T47D (cell line): ENCODE results near the gene ZFP36.
A peak's percentile ranks its signal among the peaks of the same experiment; 100 is the strongest.

Experiments
- DNase-seq, 2 experiments: peaks; one replicate each; pipeline versions ENCODE4 v3.0.0 to v3.0.0-alpha.2; 2011 to 2012; ENCODE audit warnings: low read depth in 1 of 2, low spot score in 1 of 2
- JUND ChIP-seq: IDR thresholded peaks from 2 replicates; pipeline ENCODE4 v1.6.1; 2012; ENCODE audit warnings: low read depth
- in situ Hi-C: cut with HindIII; loops from 2 replicates; pipeline ENCODE4 v1.10.0; 2016; ENCODE audit warnings: low sequenced_read_pairs, low pct_unique_long_range_greater_than_20kb

Gene ZFP36

GRCh38 chr19:39389631-39390414, 16.8 kb upstream of the ZFP36 start:
- DNase-seq: no peak
- in situ Hi-C loops: no loop called here
- no peak for TF ChIP-seq JUND

GRCh38 chr19:39390451-39390750, 16.2 kb upstream of the ZFP36 start:
- TF ChIP-seq JUND: no peak
- in situ Hi-C loops: no loop called here
- DNase-seq: peak; percentile 55 to 83

DNA sequence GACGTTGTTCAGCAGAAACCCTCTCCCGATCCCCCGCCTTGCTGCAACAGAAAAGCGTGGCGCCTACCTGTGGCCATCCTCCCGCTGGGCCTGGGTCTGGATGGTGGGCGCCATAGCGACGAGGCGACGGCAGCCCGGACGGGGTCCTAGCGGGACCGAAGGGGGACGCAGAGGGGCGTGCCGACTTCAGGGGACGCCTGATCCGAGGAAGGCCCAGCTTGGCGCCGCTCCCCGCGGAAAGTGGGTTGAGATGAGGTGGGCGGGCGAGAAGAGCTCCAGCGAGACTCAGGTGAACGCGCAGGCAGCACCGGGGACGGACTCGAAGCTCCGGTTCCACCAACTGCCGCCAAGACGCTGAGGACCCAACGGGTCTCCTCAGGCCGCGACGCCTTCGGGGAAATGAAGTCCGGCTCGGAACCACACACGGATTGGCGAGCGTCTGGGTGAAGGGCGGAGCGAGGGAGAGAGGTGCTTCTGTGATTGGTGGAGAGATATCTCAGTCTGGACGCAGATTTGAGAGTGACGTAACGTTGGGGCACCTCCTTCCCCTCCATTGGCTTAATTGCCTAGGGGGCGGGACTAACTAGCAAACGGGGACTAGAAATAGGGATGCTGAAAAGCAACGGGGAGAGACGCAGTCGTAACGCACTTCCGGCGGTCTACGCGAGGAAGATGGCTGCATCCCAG, 15.8 kb upstream of the ZFP36 start, which contains the start of the genes MED29 and PAF1:
TSS of gene MED29 (plus strand) at position 628 of the 687 bp plus-strand sequence. CDS start at position 673, 45 bp downstream.
TSS of gene PAF1 (minus strand) at position 356 of the 687 bp plus-strand sequence. CDS start at position 114, 242 bp downstream.
- DNase-seq: peak; percentile 93 to 99
- in situ Hi-C loops: no loop called here
- TF ChIP-seq JUND: no peak

DNA sequence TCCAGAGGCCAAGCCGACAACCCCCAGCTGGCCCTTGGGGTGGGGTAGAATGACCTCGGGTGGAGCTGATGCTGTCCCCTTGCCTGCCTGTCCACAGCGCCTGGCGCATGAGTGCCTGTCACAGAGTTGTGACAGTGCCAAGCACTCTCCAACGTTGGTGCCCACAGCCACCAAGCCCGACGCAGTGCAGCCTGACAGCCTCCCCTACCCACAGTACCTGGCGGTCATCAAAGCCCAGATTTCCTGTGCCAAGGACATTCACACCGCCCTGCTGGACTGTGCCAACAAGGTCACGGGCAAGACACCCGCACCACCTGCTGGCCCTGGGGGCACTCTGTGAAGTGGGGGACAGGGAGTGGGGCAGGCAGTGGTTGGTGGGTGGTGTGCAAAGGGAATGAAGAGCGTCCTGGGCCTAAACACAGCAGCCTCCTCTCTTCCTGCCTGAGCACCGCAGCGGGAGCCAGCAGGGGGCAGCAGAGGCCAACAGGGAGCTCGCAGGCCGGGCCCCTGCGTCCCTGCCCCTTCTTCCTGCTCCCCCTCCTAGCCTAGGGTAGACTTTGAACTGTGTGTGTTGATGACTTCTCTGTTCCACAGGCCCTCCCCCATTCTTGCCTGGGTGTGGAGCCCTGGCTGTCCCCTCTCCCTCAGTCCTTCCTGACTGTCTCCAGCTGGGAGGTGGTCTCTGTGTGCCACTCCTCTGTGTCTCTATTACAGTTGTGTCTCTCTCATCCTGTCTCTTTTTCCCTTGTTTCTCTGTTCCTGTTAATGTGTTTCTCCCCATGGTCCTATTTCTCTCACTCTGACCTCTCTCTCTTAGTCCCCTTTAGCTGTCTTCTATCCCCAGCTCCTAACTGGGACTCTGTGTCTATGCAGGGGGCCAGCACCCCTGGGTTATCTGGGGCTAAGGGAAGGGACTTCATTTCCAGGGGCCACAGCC, 9.0 kb upstream of the ZFP36 start:
- in situ Hi-C loops: no loop called here
- DNase-seq: peak; percentile 58 to 78
- no peak for TF ChIP-seq JUND

GRCh38 chr19:39398297-39398864, 8.3 kb upstream of the ZFP36 start:
- no peak for TF ChIP-seq JUND
- no peak for DNase-seq
- in situ Hi-C loops: no loop called here

DNA sequence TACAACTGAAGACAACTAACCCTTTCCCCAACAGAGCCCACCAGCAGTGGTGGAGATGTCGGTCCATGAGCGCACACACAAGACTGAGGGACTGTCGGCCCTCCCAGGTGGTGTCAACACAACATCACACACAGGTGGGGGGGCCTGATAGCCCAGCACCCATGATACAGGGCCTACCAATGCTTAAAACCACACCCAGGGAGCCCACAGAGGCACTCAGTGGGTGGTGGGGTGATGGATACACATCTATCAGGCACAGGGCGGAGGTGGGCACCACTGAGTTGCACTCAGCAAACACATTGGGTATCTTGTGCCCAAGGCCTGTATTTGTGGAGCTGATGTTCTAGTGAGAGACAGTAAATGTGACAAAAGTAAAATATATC, 7.0 kb upstream of the ZFP36 start:
- TF ChIP-seq JUND: no peak
- DNase-seq: no peak

GRCh38 chr19:39400061-39400460, 6.6 kb upstream of the ZFP36 start:
- in situ Hi-C loops: no loop called here
- no peak for DNase-seq
- no peak for TF ChIP-seq JUND

More for the DNA sequence above, 7.0 kb upstream of the ZFP36 start:
- in situ Hi-C loops: no loop called here

DNA sequence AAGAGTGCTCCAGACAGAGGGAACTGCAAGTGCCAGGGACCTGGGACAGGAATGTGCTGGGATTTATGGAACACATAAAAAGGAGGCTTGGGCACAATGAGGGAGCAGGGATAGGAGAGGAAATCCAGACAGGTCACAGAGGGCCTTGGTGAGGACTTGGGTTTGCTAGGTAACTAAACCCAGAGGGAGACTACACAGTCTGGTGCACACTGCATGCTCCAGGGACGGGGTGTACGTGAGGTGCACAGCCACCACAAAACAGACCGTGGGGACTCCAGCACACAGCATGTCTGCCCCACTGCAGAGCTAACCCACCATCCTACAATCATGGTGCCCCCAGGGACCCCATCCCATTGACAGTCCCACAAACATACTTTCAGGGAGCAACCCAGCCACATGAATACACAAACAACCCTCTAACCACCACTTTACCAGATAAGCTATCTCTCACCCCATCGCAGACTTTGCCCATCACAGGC, 5.5 kb upstream of the ZFP36 start:
- TF ChIP-seq JUND: no peak
- no peak for DNase-seq
- in situ Hi-C loops: no loop called here

GRCh38 chr19:39401549-39402345, 4.9 kb upstream of the ZFP36 start:
- in situ Hi-C loops: no loop called here
- no peak for DNase-seq
- no peak for TF ChIP-seq JUND

- in situ Hi-C loops: no loop called here
- peak in 1 of 2 experiments; percentile 94 for DNase-seq
- no peak for TF ChIP-seq JUND
These were observed 4.0 kb upstream of the ZFP36 start for GRCh38 chr19:39402346-39403300.
